ELF-1 (cell line): Measurements from ENCODE around the gene SLC24A3.

Experiments used
- DNase-seq: peaks from one replicate; pipeline ENCODE4 v3.0.0-alpha.2; 2016; ENCODE audit warnings: low read depth, low spot score

SLC24A3 gene

GRCh38 chr20:19706463-19706862, 494.0 kb downstream of the SLC24A3 start:
- no peak for DNase-seq

- DNase-seq = no peak
Observed at GRCh38 chr20:19709635-19710335, 497.3 kb downstream of the SLC24A3 start.

GRCh38 chr20:19710336-19711120, 498.1 kb downstream of the SLC24A3 start:
- DNase-seq = no peak

GRCh38 chr20:19711126-19711525, 498.7 kb downstream of the SLC24A3 start:
- no peak for DNase-seq

- no peak for DNase-seq
Observed at GRCh38 chr20:19712721-19713260, 500.3 kb downstream of the SLC24A3 start.

- DNase-seq = no peak
Observed at GRCh38 chr20:19713822-19714578, 501.6 kb downstream of the SLC24A3 start.

- DNase-seq = no peak
Observed at GRCh38 chr20:19714579-19714840, 502.1 kb downstream of the SLC24A3 start.

- no peak for DNase-seq
Observed at GRCh38 chr20:19715986-19716385, 503.5 kb downstream of the SLC24A3 start.

- no peak for DNase-seq
Observed at GRCh38 chr20:19718880-19719279, 506.4 kb downstream of the SLC24A3 start.

GRCh38 chr20:19720991-19721390, 508.5 kb downstream of the SLC24A3 start:
- DNase-seq = no peak

- no peak for DNase-seq
Observed at GRCh38 chr20:19723051-19723450, 510.6 kb downstream of the SLC24A3 start.

- no peak for DNase-seq
Observed at GRCh38 chr20:19723813-19724430, 511.5 kb downstream of the SLC24A3 start.

- no peak for DNase-seq
Observed at GRCh38 chr20:19725373-19725772, 512.9 kb downstream of the SLC24A3 start.

- no peak for DNase-seq
Observed at GRCh38 chr20:19725814-19726525, 513.5 kb downstream of the SLC24A3 start.

- DNase-seq = no peak
Observed at GRCh38 chr20:19727251-19727847, 514.9 kb downstream of the SLC24A3 start.

- no peak for DNase-seq
Observed at GRCh38 chr20:19729672-19730071, 517.2 kb downstream of the SLC24A3 start.

- DNase-seq = no peak
Observed at GRCh38 chr20:19730706-19731105, 518.3 kb downstream of the SLC24A3 start.

GRCh38 chr20:19734811-19735210, 522.4 kb downstream of the SLC24A3 start:
- DNase-seq = no peak

- peak; percentile 43 for DNase-seq
Observed at GRCh38 chr20:19735446-19735845, 523.0 kb downstream of the SLC24A3 start.

- DNase-seq = no peak
Observed at GRCh38 chr20:19737025-19737424, 524.6 kb downstream of the SLC24A3 start.

- no peak for DNase-seq
Observed at GRCh38 chr20:19738951-19739350, 526.5 kb downstream of the SLC24A3 start.
